B cell (primary cell): ENCODE results near the gene WARS2.

ENCODE experiments used
- EZH2 ChIP-seq: IDR thresholded peaks from 2 replicates; pipeline ENCODE4 v1.6.1; 2012; ENCODE audit warnings: borderline replicate concordance, low read depth, mild to moderate bottlenecking, moderate library complexity, low read length; ENCODE audit not compliant: insufficient read depth, poor library complexity, severe bottlenecking
- TF ChIP-seq, protein P1 (sequence below): fragments of 200-600 bp; IDR thresholded peaks from one replicate; pipeline ENCODE4 v1.8.0; 2022; ENCODE audit warnings: antibody characterized with exemption, mild to moderate bottlenecking

DNA sequence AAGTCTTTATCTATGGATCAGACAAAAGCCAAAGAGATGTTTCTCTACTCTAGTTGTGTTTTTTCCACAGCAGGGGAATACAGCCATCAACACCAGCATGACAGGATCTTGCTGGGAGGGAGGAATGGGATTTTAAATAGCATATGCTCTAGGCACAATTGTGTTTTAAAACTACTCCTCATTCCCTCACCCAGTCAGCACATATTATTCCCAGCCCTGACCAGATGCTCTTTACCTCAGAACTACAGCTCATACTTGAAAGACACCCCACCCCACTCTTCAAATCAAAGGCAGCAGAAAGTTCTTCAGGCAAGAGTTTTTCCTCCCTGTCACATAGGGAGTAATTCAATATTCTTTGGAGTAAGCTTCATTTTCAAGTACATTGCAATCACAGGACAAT, 106.1 kb downstream of the WARS2 start:
- TF ChIP-seq, protein P1, sequence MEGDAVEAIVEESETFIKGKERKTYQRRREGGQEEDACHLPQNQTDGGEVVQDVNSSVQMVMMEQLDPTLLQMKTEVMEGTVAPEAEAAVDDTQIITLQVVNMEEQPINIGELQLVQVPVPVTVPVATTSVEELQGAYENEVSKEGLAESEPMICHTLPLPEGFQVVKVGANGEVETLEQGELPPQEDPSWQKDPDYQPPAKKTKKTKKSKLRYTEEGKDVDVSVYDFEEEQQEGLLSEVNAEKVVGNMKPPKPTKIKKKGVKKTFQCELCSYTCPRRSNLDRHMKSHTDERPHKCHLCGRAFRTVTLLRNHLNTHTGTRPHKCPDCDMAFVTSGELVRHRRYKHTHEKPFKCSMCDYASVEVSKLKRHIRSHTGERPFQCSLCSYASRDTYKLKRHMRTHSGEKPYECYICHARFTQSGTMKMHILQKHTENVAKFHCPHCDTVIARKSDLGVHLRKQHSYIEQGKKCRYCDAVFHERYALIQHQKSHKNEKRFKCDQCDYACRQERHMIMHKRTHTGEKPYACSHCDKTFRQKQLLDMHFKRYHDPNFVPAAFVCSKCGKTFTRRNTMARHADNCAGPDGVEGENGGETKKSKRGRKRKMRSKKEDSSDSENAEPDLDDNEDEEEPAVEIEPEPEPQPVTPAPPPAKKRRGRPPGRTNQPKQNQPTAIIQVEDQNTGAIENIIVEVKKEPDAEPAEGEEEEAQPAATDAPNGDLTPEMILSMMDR, result no peak
- no peak for TF ChIP-seq EZH2
